WTC11 (cell line): Measurements from ENCODE around the gene TRNAU1AP. TPM values are rescaled to one million over a fixed set of nuclear protein-coding genes. Genes with fewer than 3 reads are reported as not detected.
A peak's percentile ranks its signal among the peaks of the same experiment; 100 is the strongest.
"Not testable (repeated sequence)": the region's sequence is repeated elsewhere in the genome, so short reads cannot be mapped to it uniquely, and the experiment has no call there.

ENCODE experiments used
- ATAC-seq: fragments of 200-7000 bp; cut with Tn5 transposase; 2 replicates; pipeline ENCODE4 v1.10.0; 2021; ENCODE audit warnings: mild to moderate bottlenecking, moderate library complexity
- CTCF ChIA-PET: fragments of 300-600 bp; sonication (Branson Sonifier 250); formaldehyde crosslinking; loops from one replicate; lab custom pipeline; 2021; ENCODE audit warnings: antibody characterized with exemption; lab: Charles Lee
- POLR2A ChIA-PET: fragments of 350-600 bp; sonication (Branson Sonifier 250); formaldehyde crosslinking; loops from one replicate; lab custom pipeline; 2021; ENCODE audit warnings: antibody characterized with exemption; lab: Charles Lee
- DNase-seq: peaks from one replicate; pipeline ENCODE4 v3.0.0; 2021; ENCODE audit warnings: low spot score
- H3K27ac Mint-ChIP-seq: 2 replicates; pipeline ENCODE4 v1.8.0; 2021; ENCODE audit warnings: mixed read lengths
- H3K27me3 Mint-ChIP-seq: 2 replicates; pipeline ENCODE4 v1.8.0; 2021; ENCODE audit warnings: low read depth, mild to moderate bottlenecking, moderate library complexity, mixed read lengths
- H3K36me3 Mint-ChIP-seq: 2 replicates; pipeline ENCODE4 v1.8.0; 2021; ENCODE audit warnings: mixed read lengths
- H3K4me1 Mint-ChIP-seq: 2 replicates; pipeline ENCODE4 v1.8.0; 2022; ENCODE audit warnings: mixed read lengths
- H3K4me3 Mint-ChIP-seq: 2 replicates; pipeline ENCODE4 v1.8.0; 2021; ENCODE audit warnings: mild to moderate bottlenecking, moderate library complexity, mixed read lengths
- H3K9me3 Mint-ChIP-seq: 2 replicates; pipeline ENCODE4 v1.8.0; 2021; ENCODE audit warnings: mixed read lengths
- AR ChIP-seq: fragments of 250-450 bp; sonication (Bioruptor Pico); IDR thresholded peaks from 2 replicates; pipeline ENCODE4 v1.9.0; 2021; ENCODE audit warnings: mild to moderate bottlenecking
- CDX4 ChIP-seq: fragments of 250-450 bp; sonication (Bioruptor Pico); IDR thresholded peaks from 2 replicates; pipeline ENCODE4 v1.9.0; 2021; ENCODE audit warnings: moderate library complexity, mild to moderate bottlenecking, inconsistent platforms, borderline replicate concordance
- CTCF ChIP-seq: fragments of 200-600 bp; IDR thresholded peaks from 2 replicates; pipeline ENCODE4 v1.8.0; 2022; ENCODE audit warnings: antibody characterized with exemption
- ERG ChIP-seq: fragments of 250-450 bp; sonication (Bioruptor Pico); IDR thresholded peaks from 2 replicates; pipeline ENCODE4 v1.8.0; 2021; ENCODE audit warnings: mild to moderate bottlenecking
- GRHL2 ChIP-seq: fragments of 250-450 bp; sonication (Bioruptor Pico); IDR thresholded peaks from 2 replicates; pipeline ENCODE4 v1.8.0; 2022; ENCODE audit warnings: mild to moderate bottlenecking, moderate library complexity; ENCODE audit not compliant: insufficient replicate concordance, severe bottlenecking
- HMGXB4 ChIP-seq: sonication (generic); formaldehyde crosslinking; IDR thresholded peaks from 2 replicates; pipeline ENCODE4 v1.8.1; 2023; ENCODE audit warnings: mild to moderate bottlenecking, moderate library complexity, missing genetic modification reagents
- IRF2 ChIP-seq: sonication (generic); formaldehyde crosslinking; IDR thresholded peaks from 2 replicates; pipeline ENCODE4 v1.8.0; 2022; ENCODE audit warnings: low read depth, missing genetic modification reagents, borderline replicate concordance
- JUN ChIP-seq: sonication (generic); formaldehyde crosslinking; IDR thresholded peaks from 2 replicates; pipeline ENCODE4 v1.8.0; 2023; ENCODE audit warnings: mild to moderate bottlenecking, missing genetic modification reagents
- OVOL2 ChIP-seq: fragments of 250-450 bp; sonication (Bioruptor Pico); IDR thresholded peaks from 2 replicates; pipeline ENCODE4 v1.9.0; 2021; ENCODE audit warnings: mild to moderate bottlenecking, borderline replicate concordance
- SP1 ChIP-seq: sonication (generic); formaldehyde crosslinking; conservative IDR thresholded peaks from 2 replicates; pipeline ENCODE4 v1.8.1; 2022; ENCODE audit warnings: missing genetic modification reagents
- TEAD4 ChIP-seq: sonication (generic); formaldehyde crosslinking; IDR thresholded peaks from 2 replicates; pipeline ENCODE4 v1.8.0; 2022; ENCODE audit warnings: mild to moderate bottlenecking, missing genetic modification reagents
- ZNF121 ChIP-seq: sonication (generic); formaldehyde crosslinking; IDR thresholded peaks from 2 replicates; pipeline ENCODE4 v1.8.0; 2023; ENCODE audit warnings: missing genetic modification reagents
- ZNF263 ChIP-seq: sonication (generic); formaldehyde crosslinking; IDR thresholded peaks from 2 replicates; pipeline ENCODE4 v1.8.1; 2022; ENCODE audit warnings: low read depth, mild to moderate bottlenecking, moderate library complexity, missing genetic modification reagents
- ZNF281 ChIP-seq: sonication (generic); formaldehyde crosslinking; IDR thresholded peaks from 2 replicates; pipeline ENCODE4 v1.8.0; 2023; ENCODE audit warnings: mild to moderate bottlenecking, missing genetic modification reagents
- ZNF512 ChIP-seq: sonication (generic); formaldehyde crosslinking; IDR thresholded peaks from 2 replicates; pipeline ENCODE4 v1.8.1; 2022; ENCODE audit warnings: missing genetic modification reagents, borderline replicate concordance
- ZSCAN18 ChIP-seq: fragments of 250-450 bp; sonication (Bioruptor Pico); IDR thresholded peaks from 2 replicates; pipeline ENCODE4 v2.1.2; 2022; ENCODE audit warnings: mild to moderate bottlenecking, moderate library complexity
- total RNA-seq: library from RNA; stranded (reverse); gene quantifications from 3 replicates; pipeline ENCODE4 v1.2.3, GENCODE V29; 2021

The TRNAU1AP gene
- total RNA-seq, 1 experiment from 2014 or later: 30.4 TPM

GRCh38 chr1:28521502-28522164, 31.3 kb upstream of the TRNAU1AP start:
- Mint-ChIP-seq H3K9me3 (no peaks in the 10 kb centered on the region), H3K4me3 (peak overlapping the region; percentile 29), H3K4me1 (peaks cover 69% of the 10 kb centered on the region), H3K27me3 (no peaks in the 10 kb centered on the region), H3K27ac (peak overlapping the region; percentile 78), H3K36me3 (peaks cover 17% of the 10 kb centered on the region)
- ChIA-PET CTCF (interaction anchor here (0.7 to 1.6 kb wide), 3 partner anchors 81 to 264 kb away, joined by 3 to 6 read pairs (median 3); no protein-coding TSS in a partner anchor), POLR2A (interaction anchor here (0.7 kb wide), 2 partner anchors 59 to 147 kb away, joined by 3 to 4 read pairs; no protein-coding TSS in a partner anchor)
- DNase-seq (no peak), ATAC-seq (no peak)
- TF ChIP-seq IRF2: no peak
- no peak for TF ChIP-seq OVOL2 (CRISPR knock-in tag)
- TF ChIP-seq CDX4 (CRISPR knock-in tag): no peak
- TF ChIP-seq CTCF: no peak
- TF ChIP-seq ZNF121 (CRISPR knock-in tag): no peak
- TF ChIP-seq SP1 (CRISPR knock-in tag): no peak
- no peak for TF ChIP-seq ZNF281 (CRISPR knock-in tag)
- TF ChIP-seq ZSCAN18 (CRISPR knock-in tag): no peak
- no peak for TF ChIP-seq TEAD4 (CRISPR knock-in tag)
- no peak for TF ChIP-seq GRHL2
- TF ChIP-seq ZNF512 (CRISPR knock-in tag): no peak
- TF ChIP-seq AR (CRISPR knock-in tag): no peak
- no peak for TF ChIP-seq ZNF263
- no peak for TF ChIP-seq JUN (CRISPR knock-in tag)
- TF ChIP-seq HMGXB4 (CRISPR knock-in tag): no peak
- TF ChIP-seq ERG: no peak

- H3K9me3 Mint-ChIP-seq, DNase-seq, ATAC-seq, H3K27me3 Mint-ChIP-seq, H3K4me3 Mint-ChIP-seq: not testable (repeated sequence)
- Mint-ChIP-seq H3K4me1 (peaks cover 65% of the 10 kb centered on the region), H3K27ac (peak overlapping the region; percentile 84; the same call in 1 of the 2 replicates), H3K36me3 (peaks cover 21% of the 10 kb centered on the region)
- CTCF ChIA-PET: interaction anchor here (1.6 kb wide), 1 partner anchor 80 kb away, joined by 6 read pairs; no protein-coding TSS in a partner anchor
- POLR2A ChIA-PET: interaction anchor here (0.7 kb wide), 3 partner anchors 34 to 148 kb away, joined by 3 to 6 read pairs (median 4); no protein-coding TSS in a partner anchor
These were observed 30.3 kb upstream of the TRNAU1AP start for GRCh38 chr1:28522537-28522936.
